CD14-positive monocyte (primary cell): Measurements from ENCODE around the gene C20orf141. TPM values are rescaled to one million over a fixed set of nuclear protein-coding genes. Genes with fewer than 3 reads are reported as not detected.
A peak's percentile ranks its signal among the peaks of the same experiment; 100 is the strongest.
"Not testable (repeated sequence)": the region's sequence is repeated elsewhere in the genome, so short reads cannot be mapped to it uniquely, and the experiment has no call there.

ENCODE experiments used
- DNase-seq, 3 donors: peaks; one replicate each; pipeline ENCODE4 v3.0.0-alpha.2; 2011 to 2022
- H2AFZ ChIP-seq: 2 replicates; pipeline ENCODE4 v1.6.0; 2012; ENCODE audit warnings: mild to moderate bottlenecking, low read depth, low read length, inconsistent platforms; ENCODE audit not compliant: insufficient read depth, poor library complexity, severe bottlenecking
- H3K27ac ChIP-seq, 2 donors: 1 replicate in 1 of 2; 2 replicates in 1 of 2; pipeline ENCODE4 v1.5.1; 2012 to 2013; ENCODE audit warnings: low read length in 2 of 2, control low read depth in 1 of 2, inconsistent platforms in 1 of 2, low read depth in 1 of 2, mild to moderate bottlenecking in 1 of 2
- H3K27me3 ChIP-seq, 2 donors: one replicate each; pipeline versions ENCODE4 v1.6.0 to v1.6.1; 2011 to 2013; ENCODE audit warnings: low read length in 2 of 2; ENCODE audit not compliant: control insufficient read depth in 2 of 2, insufficient read depth in 2 of 2
- H3K36me3 ChIP-seq, 2 donors: replicated peaks in 1 of 2; 1 replicate in 1 of 2; 2 replicates in 1 of 2; pipeline versions ENCODE4 v1.5.1 to v1.6.1; 2012 to 2013; ENCODE audit warnings: low read length in 2 of 2, control low read depth in 1 of 2, inconsistent platforms in 1 of 2, mild to moderate bottlenecking in 1 of 2; ENCODE audit not compliant: insufficient read depth in 2 of 2, control insufficient read depth in 1 of 2
- H3K4me1 ChIP-seq, 2 donors: 1 replicate in 1 of 2; 2 replicates in 1 of 2; pipeline versions ENCODE4 v1.5.1 to v1.6.1; 2012 to 2013; ENCODE audit warnings: low read length in 2 of 2, control low read depth in 1 of 2, inconsistent platforms in 1 of 2, mild to moderate bottlenecking in 1 of 2, moderate library complexity in 1 of 2; ENCODE audit not compliant: insufficient read depth in 2 of 2, control insufficient read depth in 1 of 2
- H3K4me2 ChIP-seq: replicated peaks from 2 replicates; pipeline ENCODE3; 2012; ENCODE audit warnings: low read length, moderate library complexity, mild to moderate bottlenecking; ENCODE audit not compliant: poor library complexity, severe bottlenecking; ENCODE audit errors: extremely low read depth
- H3K4me3 ChIP-seq, 3 experiments: fragments of 200-600 bp in 1 of 3; sonication (generic) in 1 of 3; replicated peaks in 1 of 3; 1 replicate in 2 of 3; 2 replicates in 1 of 3; pipeline ENCODE4 v1.5.1; 2011 to 2013; ENCODE audit warnings: low read length in 3 of 3, mild to moderate bottlenecking in 3 of 3, control low read depth in 2 of 3, low read depth in 2 of 3, inconsistent platforms in 1 of 3, moderate library complexity in 1 of 3
- H3K79me2 ChIP-seq: 2 replicates; pipeline ENCODE4 v1.6.0; 2012; ENCODE audit warnings: mild to moderate bottlenecking, control low read depth, inconsistent platforms, low read length, moderate library complexity; ENCODE audit not compliant: insufficient read depth
- H3K9ac ChIP-seq: 2 replicates; pipeline ENCODE4 v1.6.0; 2017; ENCODE audit warnings: low read length, mild to moderate bottlenecking; ENCODE audit not compliant: insufficient read depth, poor library complexity, severe bottlenecking
- H3K9me3 ChIP-seq, 2 donors: replicated peaks in 1 of 2; 1 replicate in 1 of 2; 2 replicates in 1 of 2; pipeline versions ENCODE4 v1.5.1 to v1.6.1; 2012 to 2013; ENCODE audit warnings: low read length in 2 of 2, control low read depth in 1 of 2; ENCODE audit not compliant: control insufficient read depth in 1 of 2, insufficient read depth in 1 of 2
- H4K20me1 ChIP-seq: 2 replicates; pipeline ENCODE4 v1.6.0; 2012; ENCODE audit warnings: mild to moderate bottlenecking, low read length, control low read depth, moderate library complexity; ENCODE audit not compliant: insufficient read depth
- H3K27ac Mint-ChIP-seq, 7 donors: one replicate each; pipeline ENCODE4 v1.8.0; 2020; ENCODE audit warnings: mild to moderate bottlenecking in 7 of 7, mixed read lengths in 7 of 7, moderate library complexity in 6 of 7, inconsistent platforms in 2 of 7
- H3K27me3 Mint-ChIP-seq, 3 donors: one replicate each; pipeline ENCODE4 v1.8.0; 2021 to 2022; ENCODE audit warnings: low read depth in 3 of 3, mild to moderate bottlenecking in 3 of 3, mixed read lengths in 3 of 3, moderate library complexity in 3 of 3, inconsistent platforms in 1 of 3
- H3K36me3 Mint-ChIP-seq, 2 donors: one replicate each; pipeline ENCODE4 v1.8.0; 2020; ENCODE audit warnings: mixed read lengths in 2 of 2, inconsistent platforms in 1 of 2, mild to moderate bottlenecking in 1 of 2
- H3K4me1 Mint-ChIP-seq: one replicate; pipeline ENCODE4 v1.8.0; 2020; ENCODE audit warnings: mild to moderate bottlenecking, mixed read lengths
- H3K4me3 Mint-ChIP-seq, 2 donors: one replicate each; pipeline ENCODE4 v1.8.0; 2020; ENCODE audit warnings: mild to moderate bottlenecking in 2 of 2, mixed read lengths in 2 of 2, moderate library complexity in 1 of 2
- H3K9me3 Mint-ChIP-seq, 7 donors: one replicate each; pipeline ENCODE4 v1.8.0; 2020 to 2022; ENCODE audit warnings: mixed read lengths in 7 of 7, mild to moderate bottlenecking in 6 of 7, moderate library complexity in 6 of 7, inconsistent platforms in 2 of 7
- WGBS: methylation state at CpG from one replicate; pipeline ENCODE4 v1.1.5; 2013; ENCODE audit warnings: missing lambda C conversion rate; ENCODE audit not compliant: insufficient coverage; 5-methylcytosine and 5-hydroxymethylcytosine counted together
- intact Hi-C, 2 donors: fragments of 100-400 bp; cut with micrococcal nuclease; formaldehyde crosslinking; loops; one replicate each; pipeline versions ENCODE4 v1.15.0 to v1.15.1; 2023
- polyA plus RNA-seq, 3 donors: library from polyadenylated mRNA; depleted of rRNA in 1 of 3; unstranded in 2 of 3; stranded (reverse) in 1 of 3; fragments of 300-500 nt in 2 of 3; fragments of >200 nt in 1 of 3; fragmentation: Illumina TruSeq in 2 of 3; gene quantifications; 1 replicate in 2 of 3; 2 replicates in 1 of 3; pipeline ENCODE4 v1.2.3, GENCODE V29; 2012 to 2021
- TF ChIP-seq, protein P1 (sequence below): fragments of 200-600 bp; IDR thresholded peaks from one replicate; pipeline ENCODE4 v1.8.0; 2022; ENCODE audit warnings: antibody characterized with exemption, mild to moderate bottlenecking

The C20orf141 gene
- polyA plus RNA-seq, 3 donors: not detected

DNA sequence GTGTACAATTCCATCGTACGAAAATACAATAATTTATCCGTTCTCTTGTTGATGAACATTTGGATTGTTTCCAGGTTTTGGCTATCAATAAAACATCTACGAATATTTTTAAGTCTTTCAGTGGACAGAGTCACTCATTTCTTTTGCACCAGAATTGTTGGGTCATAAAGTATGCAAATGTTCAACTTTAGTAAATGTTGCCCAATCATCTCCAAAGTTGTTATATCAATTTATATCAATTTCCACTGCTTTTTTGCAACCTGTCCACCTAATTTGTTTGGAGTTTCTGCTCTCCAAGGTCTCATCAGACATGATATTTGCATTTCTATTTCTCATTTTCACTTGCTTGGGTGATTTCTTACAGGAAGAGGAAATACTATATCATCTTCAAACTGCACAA is 11.9 kb downstream of the C20orf141 start:
- TF ChIP-seq, protein P1, sequence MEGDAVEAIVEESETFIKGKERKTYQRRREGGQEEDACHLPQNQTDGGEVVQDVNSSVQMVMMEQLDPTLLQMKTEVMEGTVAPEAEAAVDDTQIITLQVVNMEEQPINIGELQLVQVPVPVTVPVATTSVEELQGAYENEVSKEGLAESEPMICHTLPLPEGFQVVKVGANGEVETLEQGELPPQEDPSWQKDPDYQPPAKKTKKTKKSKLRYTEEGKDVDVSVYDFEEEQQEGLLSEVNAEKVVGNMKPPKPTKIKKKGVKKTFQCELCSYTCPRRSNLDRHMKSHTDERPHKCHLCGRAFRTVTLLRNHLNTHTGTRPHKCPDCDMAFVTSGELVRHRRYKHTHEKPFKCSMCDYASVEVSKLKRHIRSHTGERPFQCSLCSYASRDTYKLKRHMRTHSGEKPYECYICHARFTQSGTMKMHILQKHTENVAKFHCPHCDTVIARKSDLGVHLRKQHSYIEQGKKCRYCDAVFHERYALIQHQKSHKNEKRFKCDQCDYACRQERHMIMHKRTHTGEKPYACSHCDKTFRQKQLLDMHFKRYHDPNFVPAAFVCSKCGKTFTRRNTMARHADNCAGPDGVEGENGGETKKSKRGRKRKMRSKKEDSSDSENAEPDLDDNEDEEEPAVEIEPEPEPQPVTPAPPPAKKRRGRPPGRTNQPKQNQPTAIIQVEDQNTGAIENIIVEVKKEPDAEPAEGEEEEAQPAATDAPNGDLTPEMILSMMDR: no peak
- Histone ChIP-seq H3K79me2 (no peaks in the 10 kb centered on the region), H3K4me3 (no peak overlapping the region), H3K4me2 (no peak overlapping the region), H3K36me3 (no peaks in the 10 kb centered on the region), H2AFZ (no peak overlapping the region), H3K27ac (no peak overlapping the region), H4K20me1 (no peaks in the 10 kb centered on the region), H3K9me3 (no peaks in the 10 kb centered on the region), H3K4me1 (peaks cover 2 to 3% of the 10 kb centered on the region in 2 donors), H3K9ac (no peak overlapping the region), H3K27me3 (peaks cover 15 to 27% of the 10 kb centered on the region in 2 donors)
- peaks cover 11 to 37% (median 17%) of the 10 kb centered on the region in 3 donors for H3K27me3 Mint-ChIP-seq
- H3K4me1 Mint-ChIP-seq: peaks cover 2% of the 10 kb centered on the region
- no peak overlapping the region for H3K27ac Mint-ChIP-seq
- H3K4me3 Mint-ChIP-seq: no peak overlapping the region
- intact Hi-C loops: no loop called here
- H3K9me3 Mint-ChIP-seq: peaks cover 0 to 2% (median 0%) of the 10 kb centered on the region in 7 donors
- DNase-seq: no peak
- 100% methylated on average over 2 of the region's 4 CpGs for WGBS
- H3K36me3 Mint-ChIP-seq: no peaks in the 10 kb centered on the region

DNA sequence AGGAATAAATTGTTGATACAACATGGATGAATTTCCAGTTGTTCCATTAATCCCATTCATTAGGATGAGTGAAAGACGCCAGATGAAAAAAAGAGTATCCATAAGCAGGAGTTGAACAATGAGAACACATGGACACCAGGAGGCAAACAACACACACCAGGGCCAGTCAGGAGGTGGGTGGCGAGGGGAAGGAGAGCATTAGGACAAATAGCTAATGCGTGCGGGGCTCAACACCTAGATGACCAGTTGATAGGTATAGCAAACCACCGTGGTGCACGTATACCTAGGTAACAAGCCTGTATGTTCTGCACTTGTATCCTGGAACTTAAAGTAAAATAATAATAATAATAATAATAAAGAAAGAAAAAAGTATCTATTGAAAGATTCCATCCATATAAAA is 14.6 kb downstream of the C20orf141 start:
- no peak overlapping the region for H2AFZ ChIP-seq
- H3K27ac Mint-ChIP-seq: no peak overlapping the region
- TF ChIP-seq, protein P1: no peak
- no peaks in the 10 kb centered on the region for H3K9me3 ChIP-seq
- H3K27me3 ChIP-seq: peaks cover 11 to 20% of the 10 kb centered on the region in 2 donors
- no peak overlapping the region for H3K4me2 ChIP-seq
- H3K4me1 ChIP-seq: peaks cover 15 to 18% of the 10 kb centered on the region in 2 donors
- H3K27me3 Mint-ChIP-seq: peaks cover 4 to 30% (median 10%) of the 10 kb centered on the region in 3 donors
- H3K79me2 ChIP-seq: no peaks in the 10 kb centered on the region
- H3K4me1 Mint-ChIP-seq: peaks cover 18% of the 10 kb centered on the region
- H3K36me3 ChIP-seq: no peaks in the 10 kb centered on the region
- H3K9ac ChIP-seq: no peak overlapping the region
- no peak for DNase-seq
- H3K36me3 Mint-ChIP-seq: peaks cover 3 to 4% of the 10 kb centered on the region in 2 donors
- no peaks in the 10 kb centered on the region for H4K20me1 ChIP-seq
- H3K4me3 Mint-ChIP-seq: no peak overlapping the region
- intact Hi-C loops: no loop called here
- 25% methylated on average over 1 of the region's 6 CpGs for WGBS
- no peak overlapping the region for H3K4me3 ChIP-seq
- peaks cover 0 to 2% (median 0%) of the 10 kb centered on the region in 7 donors for H3K9me3 Mint-ChIP-seq
- H3K27ac ChIP-seq: no peak overlapping the region

- not testable (repeated sequence) for H3K9ac ChIP-seq, DNase-seq, H3K4me3 Mint-ChIP-seq, H4K20me1 ChIP-seq, H3K36me3 Mint-ChIP-seq, H3K9me3 Mint-ChIP-seq, H3K9me3 ChIP-seq, H3K79me2 ChIP-seq, H2AFZ ChIP-seq, H3K36me3 ChIP-seq, H3K27ac ChIP-seq, H3K4me3 ChIP-seq, H3K4me2 ChIP-seq
- peaks cover 6 to 13% of the 10 kb centered on the region in 2 donors for H3K27me3 ChIP-seq
- H3K4me1 Mint-ChIP-seq: peaks cover 19% of the 10 kb centered on the region
- H3K27ac Mint-ChIP-seq: peak overlapping the region in 1 of 7 donors; percentile 49
- WGBS: no CpG with 5 or more reads among the region's 7 CpGs
- H3K27me3 Mint-ChIP-seq: peaks cover 4 to 24% (median 9%) of the 10 kb centered on the region in 3 donors
- intact Hi-C loops: loop anchor here in 1 of 2 donors (5.0 kb wide), 1 partner anchor 41 kb away; the partner anchor contains the start of gene PTPRA
- peaks cover 15 to 18% of the 10 kb centered on the region in 2 donors for H3K4me1 ChIP-seq
Measured at GRCh38 chr20:2831206-2831605, 16.4 kb downstream of the C20orf141 start.
